PFSK-1 (cell line): ENCODE results near the gene GALNT14.

Source experiments
- FOXP2 ChIP-seq: optimal IDR thresholded peaks from 2 replicates; pipeline ENCODE3; 2011; ENCODE audit warnings: borderline replicate concordance, control low read depth, inconsistent platforms; ENCODE audit not compliant: insufficient read depth; ENCODE audit errors: extremely low read length, extremely low read depth
- POLR2AphosphoS5 ChIP-seq: IDR thresholded peaks from 2 replicates; pipeline ENCODE4 v1.6.1; 2012; ENCODE audit warnings: low read depth, mild to moderate bottlenecking, control low read depth, low read length, moderate library complexity
- REST ChIP-seq, 2 experiments: IDR thresholded peaks; 2 replicates each; pipeline versions ENCODE4 v1.6.1 to v1.8.0; 2011 to 2012; ENCODE audit warnings: low read depth in 2 of 2, low read length in 2 of 2, control low read depth in 1 of 2, inconsistent platforms in 1 of 2, mild to moderate bottlenecking in 1 of 2, moderate library complexity in 1 of 2; ENCODE audit not compliant: insufficient read depth in 1 of 2
- SIN3A ChIP-seq: IDR thresholded peaks from 2 replicates; pipeline ENCODE4 v1.6.1; 2012; ENCODE audit warnings: mild to moderate bottlenecking, low read length, moderate library complexity, borderline replicate concordance; ENCODE audit not compliant: insufficient read depth
- TAF1 ChIP-seq: IDR thresholded peaks from 2 replicates; pipeline ENCODE4 v1.6.1; 2012; ENCODE audit warnings: low read length, control low read depth, borderline replicate concordance; ENCODE audit not compliant: insufficient read depth

DNA sequence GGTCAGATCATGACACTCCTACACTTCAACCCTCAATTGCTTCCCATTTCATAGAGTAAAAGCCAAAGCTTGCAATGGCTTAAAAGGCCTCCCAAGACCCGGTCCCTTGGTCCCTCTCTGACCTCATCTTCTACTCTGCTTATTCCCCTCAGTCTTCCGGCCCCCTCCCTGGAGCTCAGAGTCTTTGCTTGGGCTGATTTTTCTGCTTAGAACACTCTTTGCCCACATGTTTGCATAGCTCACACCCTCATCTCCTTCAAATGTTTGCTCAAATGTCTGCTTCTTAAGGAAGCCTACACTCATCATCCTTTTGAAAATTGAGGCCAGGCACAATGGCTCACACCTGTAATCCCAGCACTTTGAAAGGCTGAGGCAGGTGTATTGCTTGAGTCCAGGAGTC, 265.4 kb downstream of the GALNT14 start:
- TF ChIP-seq TAF1: no peak
- no peak for TF ChIP-seq POLR2AphosphoS5
- no peak for TF ChIP-seq REST (IDR thresholded peaks at IDR 0.05; ENCODE audit: insufficient read depth in 1 of 2, low read depth in 2 of 2, low read length in 2 of 2)
- TF ChIP-seq SIN3A: no peak
- TF ChIP-seq FOXP2: no peak
